ENCODE results near the gene NDUFAB1.

GRCh38 chr16:23597003-23597756 lies 1.1 kb upstream of the NDUFAB1 start:
- TF ChIP-seq SETDB1 (IDR thresholded peaks at IDR 0.05; ENCODE audit: insufficient read length, low read length) (no peak), CTCF (tag by site-specific recombination; IDR thresholded peaks at IDR 0.05) (peak; percentile 80)

Measured in HEK293 (cell line).